Lower leg skin (tissue), 4 donors: ENCODE results near the gene IGSF21. TPM values are rescaled to one million over a fixed set of nuclear protein-coding genes. Genes with fewer than 3 reads are reported as not detected.

ENCODE experiments used
- DNase-seq, 2 donors: peaks; one replicate each; pipeline ENCODE4 v3.0.0-alpha.2; 2019; ENCODE audit warnings: low spot score in 2 of 2
- H3K4me3 ChIP-seq: fragments of 200-600 bp; sonication (generic); 2 replicates; pipeline ENCODE4 v1.5.1; 2017; ENCODE audit warnings: mild to moderate bottlenecking, low read depth; ENCODE audit not compliant: poor library complexity, severe bottlenecking
- POLR2A ChIP-seq, 2 donors: fragments of 450-650 bp; IDR thresholded peaks; one replicate each; pipeline ENCODE4 v1.6.1; 2016 to 2017; ENCODE audit warnings: antibody characterized with exemption in 2 of 2, mild to moderate bottlenecking in 1 of 2, moderate library complexity in 1 of 2
- WGBS, 2 donors: methylation state at CpG; one replicate each; pipeline ENCODE4 v1.1.5; 2018; 5-methylcytosine and 5-hydroxymethylcytosine counted together
- intact Hi-C: fragments of 100-400 bp; cut with DNase I; formaldehyde crosslinking; loops from one replicate; pipeline ENCODE4 v1.15.0; 2023; ENCODE audit warnings: low total_unique reads
- total RNA-seq, 4 donors: library from RNA; depleted of rRNA; stranded (reverse); fragments of >200 nt; gene quantifications; one replicate each; pipeline ENCODE4 v1.1.0, GENCODE V29; 2016
- TF ChIP-seq, protein P1 (sequence below), 3 donors: fragments of 450-650 bp; IDR thresholded peaks; one replicate each; pipeline ENCODE4 v1.5.1; 2016; ENCODE audit warnings: antibody characterized with exemption in 3 of 3, mild to moderate bottlenecking in 3 of 3, moderate library complexity in 2 of 3

Gene IGSF21
- total RNA-seq, 4 donors from 2014 or later: 0.66 to 3.0 (median 1.3) TPM

GRCh38 chr1:18188820-18189517 lies 81.4 kb downstream of the IGSF21 start:
- H3K4me3 ChIP-seq: no peak overlapping the region
- 91 to 96% methylated on average over 9 of the region's 9 CpGs for WGBS, 2 donors
- TF ChIP-seq, protein P1, sequence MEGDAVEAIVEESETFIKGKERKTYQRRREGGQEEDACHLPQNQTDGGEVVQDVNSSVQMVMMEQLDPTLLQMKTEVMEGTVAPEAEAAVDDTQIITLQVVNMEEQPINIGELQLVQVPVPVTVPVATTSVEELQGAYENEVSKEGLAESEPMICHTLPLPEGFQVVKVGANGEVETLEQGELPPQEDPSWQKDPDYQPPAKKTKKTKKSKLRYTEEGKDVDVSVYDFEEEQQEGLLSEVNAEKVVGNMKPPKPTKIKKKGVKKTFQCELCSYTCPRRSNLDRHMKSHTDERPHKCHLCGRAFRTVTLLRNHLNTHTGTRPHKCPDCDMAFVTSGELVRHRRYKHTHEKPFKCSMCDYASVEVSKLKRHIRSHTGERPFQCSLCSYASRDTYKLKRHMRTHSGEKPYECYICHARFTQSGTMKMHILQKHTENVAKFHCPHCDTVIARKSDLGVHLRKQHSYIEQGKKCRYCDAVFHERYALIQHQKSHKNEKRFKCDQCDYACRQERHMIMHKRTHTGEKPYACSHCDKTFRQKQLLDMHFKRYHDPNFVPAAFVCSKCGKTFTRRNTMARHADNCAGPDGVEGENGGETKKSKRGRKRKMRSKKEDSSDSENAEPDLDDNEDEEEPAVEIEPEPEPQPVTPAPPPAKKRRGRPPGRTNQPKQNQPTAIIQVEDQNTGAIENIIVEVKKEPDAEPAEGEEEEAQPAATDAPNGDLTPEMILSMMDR (IDR thresholded peaks at IDR 0.05): no peak
- no peak for TF ChIP-seq POLR2A (IDR thresholded peaks at IDR 0.05)
- DNase-seq: no peak
- intact Hi-C loops: no loop called here

DNA sequence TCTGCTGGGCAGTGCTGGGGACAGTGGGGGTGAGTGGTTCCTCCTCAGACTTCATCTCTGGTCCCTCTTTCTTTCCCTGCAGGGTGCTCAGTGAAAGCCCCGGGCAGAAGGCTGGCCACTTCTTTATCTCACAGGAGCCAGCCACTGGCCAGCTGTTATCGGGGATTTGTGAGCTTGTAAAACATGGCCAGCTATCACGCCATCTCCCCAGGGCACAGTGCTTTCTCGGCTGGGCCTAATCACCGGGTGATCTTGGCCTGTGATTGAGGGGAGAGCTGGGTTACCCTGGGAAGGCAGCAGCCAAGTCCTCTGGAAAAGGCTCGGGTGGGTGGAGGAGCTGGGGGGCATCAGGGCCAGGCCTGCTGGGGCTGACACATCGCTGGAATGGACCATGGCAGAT lies 83.0 kb downstream of the IGSF21 start:
- TF ChIP-seq, protein P1 (IDR thresholded peaks at IDR 0.05): no peak
- TF ChIP-seq POLR2A (IDR thresholded peaks at IDR 0.05): no peak
- intact Hi-C loops: no loop called here
- DNase-seq: no peak
- no peak overlapping the region for H3K4me3 ChIP-seq
- 42 to 44% methylated on average over 5 to 7 of the region's 7 CpGs for WGBS, 2 donors

- DNase-seq: no peak
- no peak overlapping the region for H3K4me3 ChIP-seq
- 75 to 85% methylated on average over 3 of the region's 3 CpGs for WGBS, 2 donors
- no peak for TF ChIP-seq POLR2A (IDR thresholded peaks at IDR 0.05)
- TF ChIP-seq, protein P1 (IDR thresholded peaks at IDR 0.05): no peak
- intact Hi-C loops: no loop called here
Measured at GRCh38 chr1:18191037-18191436, 83.4 kb downstream of the IGSF21 start.

DNA sequence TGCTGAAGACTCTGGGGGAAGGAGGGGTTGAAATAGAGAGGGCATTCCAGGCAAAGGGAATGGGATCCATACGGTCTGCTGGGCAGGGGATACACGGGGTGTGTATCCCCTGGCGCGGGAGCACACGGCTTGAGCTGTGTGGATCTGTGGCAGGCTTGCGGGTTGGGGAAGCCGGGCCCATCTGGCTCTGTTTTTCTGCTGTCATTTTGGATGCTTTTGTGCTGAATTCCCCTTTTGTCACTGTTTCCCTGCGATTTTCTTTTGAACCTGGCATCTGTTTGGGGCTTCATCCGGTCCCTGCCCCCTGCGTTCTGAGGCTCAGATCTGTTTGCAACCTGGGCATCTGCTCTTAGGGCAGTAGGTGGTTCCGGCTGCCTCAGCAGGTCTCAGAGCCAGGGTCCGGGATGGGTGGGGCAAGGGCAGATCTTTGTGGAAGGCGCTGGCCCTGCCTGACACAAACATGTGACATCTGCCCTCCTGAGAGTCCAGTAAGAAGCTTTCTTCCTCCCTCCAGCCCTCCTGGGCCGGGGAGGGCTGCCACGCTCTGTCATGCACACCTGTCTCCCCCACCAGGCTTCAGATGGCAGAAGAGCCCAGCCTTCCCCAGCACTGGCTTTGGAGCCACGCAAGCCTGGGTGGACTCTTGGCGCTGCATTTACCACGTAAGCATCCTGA lies 84.0 kb downstream of the IGSF21 start:
- intact Hi-C loops: no loop called here
- TF ChIP-seq, protein P1 (IDR thresholded peaks at IDR 0.05): no peak
- no peak for TF ChIP-seq POLR2A (IDR thresholded peaks at IDR 0.05)
- WGBS, 2 donors: 44 to 52% methylated on average over 18 of the region's 18 CpGs
- DNase-seq: no peak
- no peak overlapping the region for H3K4me3 ChIP-seq

GRCh38 chr1:18192182-18192581 lies 84.6 kb downstream of the IGSF21 start:
- no peak for DNase-seq
- H3K4me3 ChIP-seq: no peak overlapping the region
- intact Hi-C loops: no loop called here
- 48 to 53% methylated on average over 4 of the region's 4 CpGs for WGBS, 2 donors
- TF ChIP-seq, protein P1 (IDR thresholded peaks at IDR 0.05): no peak
- TF ChIP-seq POLR2A (IDR thresholded peaks at IDR 0.05): no peak
